Transverse colon (tissue), 4 donors: ENCODE measurements around the gene TAC3. TPM values are rescaled to one million over a fixed set of nuclear protein-coding genes. Genes with fewer than 3 reads are reported as not detected.
"Not testable (repeated sequence)": the region's sequence is repeated elsewhere in the genome, so short reads cannot be mapped to it uniquely, and the experiment has no call there.

Experiments
- DNase-seq: peaks from one replicate; pipeline ENCODE4 v3.0.0-alpha.2; 2019
- H3K27ac ChIP-seq, 4 donors: fragments of 200-600 bp; sonication (generic); 2 replicates each; pipeline ENCODE4 v1.5.1; 2016 to 2018; ENCODE audit warnings: inconsistent platforms in 4 of 4
- H3K27me3 ChIP-seq: fragments of 200-600 bp; sonication (generic); 2 replicates; pipeline ENCODE4 v1.5.1; 2017; ENCODE audit warnings: inconsistent platforms
- H3K36me3 ChIP-seq, 4 donors: fragments of 200-600 bp; sonication (generic); 2 replicates each; pipeline ENCODE4 v1.5.1; 2017 to 2019; ENCODE audit warnings: inconsistent platforms in 4 of 4
- H3K4me1 ChIP-seq, 4 donors: fragments of 200-600 bp; sonication (generic); 2 replicates each; pipeline ENCODE4 v1.5.1; 2017 to 2020; ENCODE audit warnings: inconsistent platforms in 4 of 4
- H3K4me3 ChIP-seq, 4 donors: fragments of 200-600 bp; sonication (generic); 1 replicate in 1 of 4; 2 replicates in 3 of 4; pipeline versions ENCODE4 v1.5.1 to v1.6.1; 2017 to 2019; ENCODE audit warnings: inconsistent platforms in 4 of 4
- H3K9me3 ChIP-seq, 2 donors: fragments of 200-600 bp; sonication (generic); 2 replicates each; pipeline ENCODE4 v1.5.1; 2017 to 2019; ENCODE audit warnings: inconsistent platforms in 2 of 2
- CTCF ChIP-seq, 5 experiments: fragments of 200-600 bp in 3 of 5; fragments of 450-650 bp in 2 of 5; sonication (generic) in 3 of 5; IDR thresholded peaks; 1 replicate in 2 of 5; 2 replicates in 3 of 5; pipeline ENCODE4 v1.5.1; 2016 to 2017; ENCODE audit warnings: antibody characterized with exemption in 5 of 5, inconsistent platforms in 3 of 5, mild to moderate bottlenecking in 2 of 5, moderate library complexity in 1 of 5
- EP300 ChIP-seq: sonication (generic); formaldehyde crosslinking; IDR thresholded peaks from one replicate; pipeline ENCODE4 v1.6.1; 2017; ENCODE audit warnings: antibody characterized with exemption, low read depth
- POLR2A ChIP-seq: fragments of 450-650 bp; IDR thresholded peaks from one replicate; pipeline ENCODE4 v1.6.1; 2016; ENCODE audit warnings: antibody characterized with exemption, mild to moderate bottlenecking, moderate library complexity
- POLR2AphosphoS5 ChIP-seq, 3 donors: sonication (generic); formaldehyde crosslinking; IDR thresholded peaks; one replicate each; pipeline ENCODE4 v1.6.1; 2016; ENCODE audit warnings: antibody characterized with exemption in 3 of 3
- WGBS, 2 donors: methylation state at CpG; one replicate each; pipeline ENCODE4 v1.1.5; 2018; ENCODE audit warnings: low coverage in 1 of 2; 5-methylcytosine and 5-hydroxymethylcytosine counted together
- in situ Hi-C, 4 donors: fragments of 200-750 bp; cut with MboI; loops; one replicate each; pipeline versions ENCODE4 v1.15.0 to v1.15.1; 2017; ENCODE audit warnings: low sequenced_read_pairs in 3 of 4, low pct_ligation_motif_present in 1 of 4, low pct_unique_long_range_greater_than_20kb in 1 of 4
- intact Hi-C: fragments of 100-400 bp; cut with DNase I; formaldehyde crosslinking; loops from one replicate; pipeline ENCODE4 v1.15.1; 2023; ENCODE audit warnings: low total_unique reads
- total RNA-seq, 4 donors: library from RNA; depleted of rRNA; stranded (reverse); fragments of >200 nt; gene quantifications; one replicate each; pipeline ENCODE4 v1.1.0, GENCODE V29; 2016

TAC3 gene
- total RNA-seq, 4 donors from 2014 or later = 2.5 to 47.1 (median 9.2) TPM; not detected in 1

GRCh38 chr12:57027805-57028153 is 11.4 kb upstream of the TAC3 start:
- Histone ChIP-seq H3K4me1 (peaks cover 0 to 13% (median 1%) of the 10 kb centered on the region in 4 donors), H3K27ac (no peak overlapping the region), H3K36me3 (peaks cover 0 to 6% (median 0%) of the 10 kb centered on the region in 4 donors), H3K4me3 (no peak overlapping the region), H3K27me3 (no peaks in the 10 kb centered on the region), H3K9me3 (no peaks in the 10 kb centered on the region)
- no peak for DNase-seq
- 67% methylated on average over 5 of the region's 5 CpGs; no CpG with 5 or more reads in 1 of the 2 donors for WGBS, 2 donors
- intact Hi-C loops = no loop called here
- in situ Hi-C loops = no loop called here
- TF ChIP-seq EP300 = no peak
- TF ChIP-seq POLR2A = no peak
- TF ChIP-seq CTCF (IDR thresholded peaks at IDR 0.05) = no peak

GRCh38 chr12:57027011-57027804 is 10.9 kb upstream of the TAC3 start:
- WGBS, 2 donors = 43 to 63% methylated on average over 4 to 13 of the region's 13 CpGs
- no peaks in the 10 kb centered on the region for H3K9me3 ChIP-seq
- DNase-seq = no peak

GRCh38 chr12:57025196-57025595 is 8.9 kb upstream of the TAC3 start:
- Histone ChIP-seq H3K27me3 (no peaks in the 10 kb centered on the region), H3K27ac (no peak overlapping the region), H3K36me3 (peaks cover 0 to 2% (median 0%) of the 10 kb centered on the region in 4 donors), H3K4me1 (peaks cover 0 to 6% (median 1%) of the 10 kb centered on the region in 4 donors), H3K9me3 (no peaks in the 10 kb centered on the region), H3K4me3 (no peak overlapping the region)
- intact Hi-C loops = no loop called here
- TF ChIP-seq CTCF (IDR thresholded peaks at IDR 0.05) (no peak), POLR2A (no peak), POLR2AphosphoS5 (IDR thresholded peaks at IDR 0.05) (no peak), EP300 (no peak)
- 87% methylated on average over 2 of the region's 2 CpGs; no CpG with 5 or more reads in 1 of the 2 donors for WGBS, 2 donors
- in situ Hi-C loops = no loop called here
- DNase-seq = no peak

More at GRCh38 chr12:57027011-57027804, 10.9 kb upstream of the TAC3 start:
- H3K4me1 ChIP-seq = peaks cover 0 to 13% (median 1%) of the 10 kb centered on the region in 4 donors
- no peak overlapping the region for H3K4me3 ChIP-seq
- in situ Hi-C loops (no loop called here), intact Hi-C loops (no loop called here)
- H3K36me3 ChIP-seq = peaks cover 0 to 6% (median 0%) of the 10 kb centered on the region in 4 donors
- no peak for TF ChIP-seq EP300
- no peak for TF ChIP-seq POLR2A
- no peak for TF ChIP-seq CTCF (IDR thresholded peaks at IDR 0.05)
- no peak for TF ChIP-seq POLR2AphosphoS5 (IDR thresholded peaks at IDR 0.05)
- H3K27me3 ChIP-seq = no peaks in the 10 kb centered on the region
- peak overlapping the region in 1 of 4 donors; percentile 48 for H3K27ac ChIP-seq

- H3K4me3 ChIP-seq, H3K9me3 ChIP-seq, DNase-seq, in situ Hi-C loops, H3K36me3 ChIP-seq, H3K27me3 ChIP-seq, intact Hi-C loops: not testable (repeated sequence)
- peaks cover 0 to 15% (median 5%) of the 10 kb centered on the region in 4 donors for H3K4me1 ChIP-seq
- 40 to 77% methylated on average over 2 to 5 of the region's 5 CpGs for WGBS, 2 donors
- peak overlapping the region in 1 of 4 donors; percentile 35 for H3K27ac ChIP-seq
These were observed 6.0 kb upstream of the TAC3 start for GRCh38 chr12:57022324-57022723.
